ENCODE results near the gene CBLN1.

Gene CBLN1

DNA sequence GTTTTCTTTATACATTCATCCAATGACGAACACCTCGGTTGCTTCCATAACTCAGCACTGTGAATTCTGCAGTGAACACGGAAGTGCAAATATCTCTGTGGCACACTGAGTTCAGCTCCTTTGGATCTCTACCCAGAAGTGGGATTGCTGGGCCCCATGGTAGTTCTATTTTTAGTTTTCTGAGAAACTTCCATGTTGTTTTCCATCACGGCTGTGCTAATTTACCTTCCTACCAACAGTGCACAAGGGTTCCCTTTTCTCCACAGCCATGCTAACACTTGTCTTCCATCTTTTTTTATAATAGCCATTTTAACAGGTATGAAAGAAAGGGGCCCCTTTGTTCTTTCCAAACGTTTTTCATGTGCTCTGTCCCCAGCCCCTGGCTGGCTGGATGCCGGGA lies 30.2 kb upstream of the CBLN1 start:
- DNase-seq (ENCODE audit: low read depth), result no peak

DNA sequence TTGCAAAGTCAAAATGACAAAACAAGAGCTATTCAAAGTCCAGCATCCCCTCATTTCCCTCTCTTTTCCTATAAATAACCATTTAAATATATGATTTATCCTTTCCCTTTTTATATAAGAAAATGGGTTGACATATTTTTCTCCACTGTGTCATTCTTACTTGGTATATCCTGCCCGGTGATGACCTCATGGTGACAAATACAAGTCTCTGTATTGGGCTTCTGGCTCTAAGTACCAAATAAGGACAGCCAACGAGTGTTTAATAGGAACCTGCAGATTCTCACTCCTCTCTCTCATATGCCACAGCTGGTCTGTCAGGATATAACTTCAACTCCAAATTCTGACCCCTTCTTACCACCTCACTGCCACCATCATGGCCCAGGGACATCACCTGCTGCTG lies 25.5 kb upstream of the CBLN1 start:
- no peak overlapping the region for H3K4me3 ChIP-seq (ENCODE audit: low read depth, low read length)
- TF ChIP-seq, protein P1, sequence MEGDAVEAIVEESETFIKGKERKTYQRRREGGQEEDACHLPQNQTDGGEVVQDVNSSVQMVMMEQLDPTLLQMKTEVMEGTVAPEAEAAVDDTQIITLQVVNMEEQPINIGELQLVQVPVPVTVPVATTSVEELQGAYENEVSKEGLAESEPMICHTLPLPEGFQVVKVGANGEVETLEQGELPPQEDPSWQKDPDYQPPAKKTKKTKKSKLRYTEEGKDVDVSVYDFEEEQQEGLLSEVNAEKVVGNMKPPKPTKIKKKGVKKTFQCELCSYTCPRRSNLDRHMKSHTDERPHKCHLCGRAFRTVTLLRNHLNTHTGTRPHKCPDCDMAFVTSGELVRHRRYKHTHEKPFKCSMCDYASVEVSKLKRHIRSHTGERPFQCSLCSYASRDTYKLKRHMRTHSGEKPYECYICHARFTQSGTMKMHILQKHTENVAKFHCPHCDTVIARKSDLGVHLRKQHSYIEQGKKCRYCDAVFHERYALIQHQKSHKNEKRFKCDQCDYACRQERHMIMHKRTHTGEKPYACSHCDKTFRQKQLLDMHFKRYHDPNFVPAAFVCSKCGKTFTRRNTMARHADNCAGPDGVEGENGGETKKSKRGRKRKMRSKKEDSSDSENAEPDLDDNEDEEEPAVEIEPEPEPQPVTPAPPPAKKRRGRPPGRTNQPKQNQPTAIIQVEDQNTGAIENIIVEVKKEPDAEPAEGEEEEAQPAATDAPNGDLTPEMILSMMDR (IDR thresholded peaks at IDR 0.05; ENCODE audit: control insufficient read depth, extremely low read depth, insufficient read depth), result no peak
- DNase-seq (ENCODE audit: low read depth), result no peak

More for the DNA sequence above, 30.2 kb upstream of the CBLN1 start:
- TF ChIP-seq, protein P1 (IDR thresholded peaks at IDR 0.05; ENCODE audit: control insufficient read depth, extremely low read depth, insufficient read depth), result no peak
- no peak overlapping the region for H3K4me3 ChIP-seq (ENCODE audit: low read depth, low read length)

DNA sequence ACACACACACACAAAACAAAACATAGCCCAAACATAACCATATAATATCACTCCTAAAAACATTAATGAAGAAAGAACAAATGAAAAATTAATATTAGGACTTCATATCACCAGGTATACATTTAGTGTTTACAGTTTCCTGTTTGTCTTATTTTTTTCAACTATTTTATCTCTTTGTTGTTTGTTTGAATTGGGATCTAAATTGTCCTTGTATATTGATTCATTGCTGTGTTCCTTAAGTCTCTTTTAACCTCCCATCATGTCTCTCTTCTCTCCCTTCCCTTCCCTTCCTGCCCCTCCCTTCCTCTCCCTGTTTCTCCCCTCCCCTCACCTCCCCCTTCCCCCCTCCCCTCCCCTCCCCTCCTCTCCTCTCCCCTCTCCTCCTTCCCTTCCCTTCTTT lies 23.8 kb upstream of the CBLN1 start:
- no peak for DNase-seq (ENCODE audit: low read depth)
- no peak overlapping the region for H3K4me3 ChIP-seq (ENCODE audit: low read depth, low read length)
- TF ChIP-seq, protein P1 (IDR thresholded peaks at IDR 0.05; ENCODE audit: control insufficient read depth, extremely low read depth, insufficient read depth), result no peak

DNA sequence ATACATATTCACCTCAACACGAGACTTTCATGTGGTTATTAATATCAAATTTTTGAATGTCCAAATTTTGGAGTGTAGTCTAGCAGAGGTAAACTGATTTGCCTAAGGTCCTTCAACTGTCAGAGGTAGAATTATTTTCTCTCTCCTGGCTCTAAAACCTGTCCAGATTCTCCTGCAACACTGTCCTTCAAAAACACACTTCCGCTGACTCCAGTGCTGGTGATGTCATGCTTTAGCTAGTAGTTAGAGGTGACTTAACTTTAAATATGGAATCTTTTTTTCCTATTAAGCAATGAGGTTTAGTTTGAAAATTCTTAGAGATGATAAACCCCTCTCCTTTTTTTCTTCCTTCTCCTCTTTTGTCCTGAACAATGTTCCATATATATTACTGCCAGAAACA lies 10.8 kb upstream of the CBLN1 start:
- no peak overlapping the region for H3K4me3 ChIP-seq (ENCODE audit: low read depth, low read length)
- DNase-seq (ENCODE audit: low read depth), result no peak
- TF ChIP-seq, protein P1 (IDR thresholded peaks at IDR 0.05; ENCODE audit: control insufficient read depth, extremely low read depth, insufficient read depth), result no peak

DNA sequence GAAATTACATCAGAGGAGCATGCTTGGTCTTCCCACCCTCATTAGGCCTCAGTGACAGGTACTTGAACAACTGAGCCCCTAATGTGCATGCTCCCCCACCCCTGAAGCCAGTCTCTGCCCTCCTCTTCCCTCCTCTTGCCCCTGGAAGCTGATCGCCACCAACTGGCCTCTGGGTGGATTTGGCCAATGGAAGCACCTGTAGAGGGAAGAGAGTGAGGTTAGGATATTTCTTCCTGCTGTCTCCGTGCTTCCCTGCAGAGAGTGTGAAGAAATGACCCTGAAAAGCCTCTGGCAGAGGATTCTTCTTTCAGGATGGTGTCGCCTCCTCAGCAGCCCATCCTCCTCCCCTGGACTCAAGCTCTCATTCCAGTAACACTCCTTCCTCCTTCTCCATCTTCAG lies 5.9 kb upstream of the CBLN1 start:
- DNase-seq (ENCODE audit: low read depth), result no peak
- TF ChIP-seq, protein P1 (IDR thresholded peaks at IDR 0.05; ENCODE audit: control insufficient read depth, extremely low read depth, insufficient read depth), result no peak
- no peak overlapping the region for H3K4me3 ChIP-seq (ENCODE audit: low read depth, low read length)

DNA sequence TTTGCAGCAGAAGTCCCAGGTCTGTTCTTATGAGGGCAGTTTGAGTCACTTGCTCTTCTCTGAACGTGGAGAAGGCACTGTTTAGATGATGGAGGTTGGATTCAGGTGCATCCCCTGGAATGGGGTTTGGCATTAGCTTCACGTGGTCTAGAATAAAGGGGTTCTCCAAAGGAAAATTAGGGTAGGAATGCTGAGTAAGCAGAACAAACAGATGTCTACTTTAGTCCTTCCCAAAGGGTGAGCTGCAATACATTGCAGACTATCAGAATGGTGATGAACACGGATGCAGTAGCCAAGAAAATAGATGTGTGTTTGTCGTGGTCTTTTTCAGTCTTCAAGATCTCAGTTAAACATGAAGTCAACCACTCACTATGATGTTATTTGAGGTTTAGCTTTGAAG lies 3.3 kb upstream of the CBLN1 start:
- H3K4me3 ChIP-seq (ENCODE audit: low read depth, low read length), result no peak overlapping the region
- no peak for DNase-seq (ENCODE audit: low read depth)
- TF ChIP-seq, protein P1 (IDR thresholded peaks at IDR 0.05; ENCODE audit: control insufficient read depth, extremely low read depth, insufficient read depth), result no peak

DNA sequence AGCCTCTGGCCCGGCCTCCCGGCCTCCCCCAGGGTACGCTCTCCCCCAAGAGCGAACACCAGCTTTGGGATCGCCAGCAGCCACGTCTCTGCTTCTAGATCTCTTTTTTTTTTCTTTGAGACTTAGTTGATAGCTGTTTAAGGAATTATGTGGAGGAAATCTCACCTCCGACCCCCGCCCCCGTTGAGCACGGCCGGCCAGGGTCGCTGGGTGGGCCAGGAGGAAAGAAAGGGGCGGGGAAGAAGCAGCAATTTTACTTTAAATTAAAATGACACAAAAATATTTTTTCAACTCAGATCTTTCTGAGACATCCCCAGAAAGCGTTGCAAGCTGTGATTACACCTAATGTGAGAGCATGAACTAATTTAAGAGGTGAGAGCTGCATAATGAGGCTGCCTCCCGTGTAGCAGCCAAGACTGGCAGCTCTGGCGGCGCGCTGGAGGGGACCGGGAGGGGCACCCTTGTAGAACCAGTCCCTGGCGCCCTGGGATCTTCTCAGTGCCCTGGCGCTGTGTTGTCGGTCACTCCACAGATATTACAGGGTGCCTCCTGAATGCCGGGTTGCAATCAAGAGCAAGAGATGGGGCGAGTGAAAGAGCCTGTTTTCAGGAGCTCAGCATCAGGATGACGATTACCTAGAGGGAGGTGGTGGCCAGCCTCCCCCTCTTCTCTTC lies 1.9 kb upstream of the CBLN1 start:
- DNase-seq (ENCODE audit: low read depth), result no peak
- TF ChIP-seq, protein P1 (IDR thresholded peaks at IDR 0.05; ENCODE audit: control insufficient read depth, extremely low read depth, insufficient read depth), result no peak
- no peak overlapping the region for H3K4me3 ChIP-seq (ENCODE audit: low read depth, low read length)

Measured in LNCaP clone FGC (cell line).